ENCODE measurements around the gene SH2D3C. TPM values are rescaled to one million over a fixed set of nuclear protein-coding genes. Genes with fewer than 3 reads are reported as not detected.

Gene SH2D3C
- polyA plus RNA-seq, 4 donors = 0.67 to 12.6 (median 4.4) TPM

DNA sequence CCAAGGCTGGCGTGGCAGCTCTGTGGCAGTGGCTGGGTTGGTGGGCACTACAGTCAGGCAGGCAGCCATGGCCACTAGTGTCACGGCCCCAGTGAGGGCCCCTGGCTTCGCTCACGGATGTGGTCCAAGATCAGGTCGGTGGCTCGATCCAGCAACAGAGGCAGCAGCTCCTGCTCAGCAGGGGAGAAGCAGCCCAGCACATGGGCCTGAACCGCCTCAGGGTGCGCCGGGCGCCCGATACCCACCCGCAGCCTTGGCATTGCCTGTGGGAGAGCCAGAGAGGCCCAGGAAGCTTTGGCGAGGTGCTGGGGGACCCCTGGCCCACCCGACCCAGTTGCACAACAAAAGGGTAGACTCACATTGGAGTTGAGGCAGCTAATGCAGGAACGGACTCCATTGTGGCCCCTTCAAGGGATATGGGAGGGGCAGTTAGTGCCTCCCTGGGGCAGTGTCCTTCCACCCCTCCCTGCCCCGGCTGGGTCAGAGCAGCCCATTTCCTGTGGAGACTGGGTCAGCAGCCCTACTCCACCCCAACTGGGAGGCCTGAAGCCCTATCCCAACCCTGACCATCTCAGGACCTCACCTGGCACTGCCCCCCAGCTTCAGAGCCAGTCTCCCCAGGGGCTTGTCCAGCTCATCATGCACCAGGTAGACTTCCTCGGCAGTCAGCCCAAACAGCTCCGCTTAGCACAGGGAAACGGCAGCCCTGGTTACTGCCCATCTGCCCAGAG is 64.3 kb downstream of the SH2D3C start:
- Histone ChIP-seq H3K9me3 (ENCODE audit: control insufficient read depth in 2 of 2, insufficient read depth in 1 of 2, low read depth in 1 of 2, low read length in 1 of 2) (no peaks in the 10 kb centered on the region), H3K27me3 (ENCODE audit: control insufficient read depth in 3 of 3, insufficient read depth in 3 of 3, low read length in 3 of 3) (no peaks in the 10 kb centered on the region), H3K27ac (ENCODE audit: low read depth in 1 of 3, low read length in 2 of 3) (no peak overlapping the region), H3K4me1 (ENCODE audit: control insufficient read depth in 3 of 3, insufficient read depth in 2 of 3, low read depth in 1 of 3, low read length in 2 of 3) (peaks cover 0 to 10% (median 0%) of the 10 kb centered on the region in 3 donors), H3K4me3 (ENCODE audit: low read depth in 1 of 3, low read length in 3 of 3) (peak overlapping the region in 1 of 3 donors; percentile 14), H3K36me3 (ENCODE audit: control insufficient read depth in 3 of 3, insufficient read depth in 2 of 3, low read depth in 1 of 3, low read length in 3 of 3) (peaks cover 0 to 12% (median 0%) of the 10 kb centered on the region in 3 donors)
- 78 to 81% (median 79%) methylated on average over 19 of the region's 19 CpGs for WGBS, 3 donors
- FAIRE-seq = no peak
- DNase-seq = no peak

DNA sequence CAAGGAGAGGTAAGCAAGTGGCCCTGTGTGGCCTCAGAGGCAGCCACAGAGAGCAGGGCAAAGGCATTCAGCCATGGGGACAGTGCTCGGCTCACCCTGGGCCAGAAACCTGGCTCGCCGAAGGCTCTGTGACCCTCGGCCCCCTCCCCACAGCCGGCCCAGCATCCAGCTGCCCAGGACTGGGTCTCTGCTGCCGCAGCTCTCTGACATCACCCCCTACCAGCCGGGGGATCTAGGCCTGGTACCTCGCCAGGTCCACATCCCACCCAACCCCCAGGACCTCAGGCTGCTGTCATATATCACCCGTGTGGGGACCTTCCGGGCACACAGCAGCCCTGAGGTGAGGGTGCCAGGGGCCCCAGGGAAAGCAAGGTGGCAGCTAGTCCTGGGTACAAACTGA is 65.6 kb downstream of the SH2D3C start:
- DNase-seq = no peak
- peaks cover 0 to 10% (median 0%) of the 10 kb centered on the region in 3 donors for H3K4me1 ChIP-seq (ENCODE audit: control insufficient read depth in 3 of 3, insufficient read depth in 2 of 3, low read depth in 1 of 3, low read length in 2 of 3)
- no peak overlapping the region for H3K27ac ChIP-seq (ENCODE audit: low read depth in 1 of 3, low read length in 2 of 3)
- H3K27me3 ChIP-seq (ENCODE audit: control insufficient read depth in 3 of 3, insufficient read depth in 3 of 3, low read length in 3 of 3) = no peaks in the 10 kb centered on the region
- no peak for FAIRE-seq
- H3K36me3 ChIP-seq (ENCODE audit: control insufficient read depth in 3 of 3, insufficient read depth in 2 of 3, low read depth in 1 of 3, low read length in 3 of 3) = peaks cover 0 to 12% (median 0%) of the 10 kb centered on the region in 3 donors
- 93 to 96% (median 96%) methylated on average over 10 of the region's 10 CpGs for WGBS, 3 donors
- no peak overlapping the region for H3K4me3 ChIP-seq (ENCODE audit: low read depth in 1 of 3, low read length in 3 of 3)
- no peaks in the 10 kb centered on the region for H3K9me3 ChIP-seq (ENCODE audit: control insufficient read depth in 2 of 2, insufficient read depth in 1 of 2, low read depth in 1 of 2, low read length in 1 of 2)

DNA sequence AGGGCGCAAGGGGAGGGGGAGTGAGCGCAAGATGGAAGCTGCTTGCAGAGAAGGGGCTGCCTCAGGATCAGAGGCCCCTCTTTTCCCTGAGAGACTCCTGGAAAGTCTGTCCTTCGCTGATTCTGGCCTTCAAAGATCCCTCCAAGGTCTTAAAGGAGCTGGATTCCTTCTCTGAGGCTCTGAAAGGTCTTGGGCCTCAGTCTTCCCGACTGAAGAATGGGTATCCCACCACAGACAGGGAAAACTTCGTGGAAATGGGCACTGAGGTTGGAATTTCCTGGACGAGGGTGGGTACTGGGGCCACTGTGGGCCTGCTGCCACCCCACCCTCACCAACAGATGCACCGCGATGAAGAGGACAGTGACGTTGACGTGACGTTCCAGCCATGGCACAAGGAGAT is 66.1 kb downstream of the SH2D3C start:
- Histone ChIP-seq H3K9me3 (ENCODE audit: control insufficient read depth in 2 of 2, insufficient read depth in 1 of 2, low read depth in 1 of 2, low read length in 1 of 2) (no peaks in the 10 kb centered on the region), H3K36me3 (ENCODE audit: control insufficient read depth in 3 of 3, insufficient read depth in 2 of 3, low read depth in 1 of 3, low read length in 3 of 3) (peaks cover 0 to 12% (median 0%) of the 10 kb centered on the region in 3 donors), H3K27ac (ENCODE audit: low read depth in 1 of 3, low read length in 2 of 3) (no peak overlapping the region), H3K4me3 (ENCODE audit: low read depth in 1 of 3, low read length in 3 of 3) (no peak overlapping the region), H3K27me3 (ENCODE audit: control insufficient read depth in 3 of 3, insufficient read depth in 3 of 3, low read length in 3 of 3) (no peaks in the 10 kb centered on the region), H3K4me1 (ENCODE audit: control insufficient read depth in 3 of 3, insufficient read depth in 2 of 3, low read depth in 1 of 3, low read length in 2 of 3) (peaks cover 0 to 10% (median 0%) of the 10 kb centered on the region in 3 donors)
- WGBS, 3 donors = 91 to 92% (median 92%) methylated on average over 11 of the region's 11 CpGs
- no peak for DNase-seq
- no peak for FAIRE-seq

DNA sequence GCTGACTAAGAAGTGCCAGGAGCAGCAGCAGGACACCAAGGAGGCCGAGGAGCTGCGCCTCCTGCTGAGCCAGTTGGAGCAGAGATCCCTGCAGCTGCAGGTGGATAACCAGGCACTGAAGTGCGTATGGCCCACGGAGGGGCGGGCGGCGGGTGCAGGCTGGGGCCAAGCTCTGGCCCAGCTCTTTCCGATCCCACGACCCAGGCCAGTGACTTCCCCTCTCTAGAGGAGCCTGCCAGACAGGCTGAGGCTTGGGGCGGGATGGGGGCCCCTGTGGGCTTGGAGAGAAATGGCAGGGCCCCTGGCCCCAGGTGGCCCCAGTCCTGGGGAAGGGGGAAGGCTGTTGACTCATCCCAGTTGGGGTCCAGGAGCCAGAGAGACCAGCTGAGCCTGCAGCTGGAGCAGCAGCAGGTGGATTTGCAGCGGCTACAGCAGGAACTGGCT is 66.6 kb downstream of the SH2D3C start:
- no peaks in the 10 kb centered on the region for H3K9me3 ChIP-seq (ENCODE audit: control insufficient read depth in 2 of 2, insufficient read depth in 1 of 2, low read depth in 1 of 2, low read length in 1 of 2)
- H3K27me3 ChIP-seq (ENCODE audit: control insufficient read depth in 3 of 3, insufficient read depth in 3 of 3, low read length in 3 of 3) = no peaks in the 10 kb centered on the region
- peaks cover 0 to 10% (median 0%) of the 10 kb centered on the region in 3 donors for H3K4me1 ChIP-seq (ENCODE audit: control insufficient read depth in 3 of 3, insufficient read depth in 2 of 3, low read depth in 1 of 3, low read length in 2 of 3)
- no peak for FAIRE-seq
- no peak overlapping the region for H3K27ac ChIP-seq (ENCODE audit: low read depth in 1 of 3, low read length in 2 of 3)
- H3K4me3 ChIP-seq (ENCODE audit: low read depth in 1 of 3, low read length in 3 of 3) = no peak overlapping the region
- WGBS, 3 donors = 81 to 89% (median 81%) methylated on average over 11 of the region's 11 CpGs
- no peak for DNase-seq
- peaks cover 0 to 12% (median 0%) of the 10 kb centered on the region in 3 donors for H3K36me3 ChIP-seq (ENCODE audit: control insufficient read depth in 3 of 3, insufficient read depth in 2 of 3, low read depth in 1 of 3, low read length in 3 of 3)

GRCh38 chr9:127711226-127711701 is 67.2 kb downstream of the SH2D3C start:
- FAIRE-seq (no peak), DNase-seq (no peak)
- Histone ChIP-seq H3K27ac (ENCODE audit: low read depth in 1 of 3, low read length in 2 of 3) (no peak overlapping the region), H3K36me3 (ENCODE audit: control insufficient read depth in 3 of 3, insufficient read depth in 2 of 3, low read depth in 1 of 3, low read length in 3 of 3) (peaks cover 0 to 12% (median 0%) of the 10 kb centered on the region in 3 donors), H3K4me3 (ENCODE audit: low read depth in 1 of 3, low read length in 3 of 3) (no peak overlapping the region), H3K9me3 (ENCODE audit: control insufficient read depth in 2 of 2, insufficient read depth in 1 of 2, low read depth in 1 of 2, low read length in 1 of 2) (no peaks in the 10 kb centered on the region), H3K27me3 (ENCODE audit: control insufficient read depth in 3 of 3, insufficient read depth in 3 of 3, low read length in 3 of 3) (no peaks in the 10 kb centered on the region), H3K4me1 (ENCODE audit: control insufficient read depth in 3 of 3, insufficient read depth in 2 of 3, low read depth in 1 of 3, low read length in 2 of 3) (peaks cover 0 to 8% (median 0%) of the 10 kb centered on the region in 3 donors)
- 66 to 84% (median 67%) methylated on average over 9 of the region's 9 CpGs for WGBS, 3 donors

- H3K4me3 ChIP-seq (ENCODE audit: low read depth in 1 of 3, low read length in 3 of 3) = no peak overlapping the region
- no peak for DNase-seq
- H3K27ac ChIP-seq (ENCODE audit: low read depth in 1 of 3, low read length in 2 of 3) = no peak overlapping the region
- peaks cover 0 to 4% (median 0%) of the 10 kb centered on the region in 3 donors for H3K4me1 ChIP-seq (ENCODE audit: control insufficient read depth in 3 of 3, insufficient read depth in 2 of 3, low read depth in 1 of 3, low read length in 2 of 3)
- H3K9me3 ChIP-seq (ENCODE audit: control insufficient read depth in 2 of 2, insufficient read depth in 1 of 2, low read depth in 1 of 2, low read length in 1 of 2) = no peaks in the 10 kb centered on the region
- no peaks in the 10 kb centered on the region for H3K27me3 ChIP-seq (ENCODE audit: control insufficient read depth in 3 of 3, insufficient read depth in 3 of 3, low read length in 3 of 3)
- H3K36me3 ChIP-seq (ENCODE audit: control insufficient read depth in 3 of 3, insufficient read depth in 2 of 3, low read depth in 1 of 3, low read length in 3 of 3) = peaks cover 0 to 12% (median 0%) of the 10 kb centered on the region in 3 donors
- 92 to 94% (median 94%) methylated on average over 10 of the region's 10 CpGs for WGBS, 3 donors
- FAIRE-seq = no peak
These were observed 68.2 kb downstream of the SH2D3C start for GRCh38 chr9:127710204-127710783.

- no peaks in the 10 kb centered on the region for H3K27me3 ChIP-seq (ENCODE audit: control insufficient read depth in 3 of 3, insufficient read depth in 3 of 3, low read length in 3 of 3)
- no peak overlapping the region for H3K27ac ChIP-seq (ENCODE audit: low read depth in 1 of 3, low read length in 2 of 3)
- no peak overlapping the region for H3K4me3 ChIP-seq (ENCODE audit: low read depth in 1 of 3, low read length in 3 of 3)
- no peaks in the 10 kb centered on the region for H3K9me3 ChIP-seq (ENCODE audit: control insufficient read depth in 2 of 2, insufficient read depth in 1 of 2, low read depth in 1 of 2, low read length in 1 of 2)
- H3K4me1 ChIP-seq (ENCODE audit: control insufficient read depth in 3 of 3, insufficient read depth in 2 of 3, low read depth in 1 of 3, low read length in 2 of 3) = no peaks in the 10 kb centered on the region
- FAIRE-seq = no peak
- H3K36me3 ChIP-seq (ENCODE audit: control insufficient read depth in 3 of 3, insufficient read depth in 2 of 3, low read depth in 1 of 3, low read length in 3 of 3) = peaks cover 0 to 12% (median 0%) of the 10 kb centered on the region in 3 donors
- no peak for DNase-seq
- 85 to 91% (median 91%) methylated on average over 8 of the region's 8 CpGs for WGBS, 3 donors
These were observed 69.4 kb downstream of the SH2D3C start for GRCh38 chr9:127708952-127709587.

DNA sequence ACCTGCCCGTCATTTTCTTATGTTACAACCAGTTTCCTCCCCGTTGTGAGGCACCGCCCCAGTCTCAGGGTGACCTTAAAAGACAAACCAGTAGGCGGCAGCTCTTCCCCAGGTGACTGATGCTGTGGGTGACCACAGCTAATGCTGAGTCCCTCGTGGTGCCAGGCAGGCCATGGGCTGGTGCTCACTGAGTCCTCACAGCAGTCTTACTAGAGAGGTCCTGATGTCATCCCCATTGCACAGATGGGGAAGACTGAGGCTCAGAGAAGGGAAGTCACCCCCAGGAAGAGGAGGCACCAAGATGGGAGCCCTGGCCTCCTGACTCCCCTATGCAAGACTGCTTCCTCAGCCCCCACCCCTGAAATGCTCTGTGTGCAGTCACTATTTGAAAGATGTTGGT is 70.7 kb downstream of the SH2D3C start:
- Histone ChIP-seq H3K27ac (ENCODE audit: low read depth in 1 of 3, low read length in 2 of 3) (no peak overlapping the region), H3K4me3 (ENCODE audit: low read depth in 1 of 3, low read length in 3 of 3) (no peak overlapping the region), H3K36me3 (ENCODE audit: control insufficient read depth in 3 of 3, insufficient read depth in 2 of 3, low read depth in 1 of 3, low read length in 3 of 3) (peaks cover 0 to 9% (median 0%) of the 10 kb centered on the region in 3 donors), H3K9me3 (ENCODE audit: control insufficient read depth in 2 of 2, insufficient read depth in 1 of 2, low read depth in 1 of 2, low read length in 1 of 2) (no peaks in the 10 kb centered on the region), H3K4me1 (ENCODE audit: control insufficient read depth in 3 of 3, insufficient read depth in 2 of 3, low read depth in 1 of 3, low read length in 2 of 3) (no peaks in the 10 kb centered on the region), H3K27me3 (ENCODE audit: control insufficient read depth in 3 of 3, insufficient read depth in 3 of 3, low read length in 3 of 3) (no peaks in the 10 kb centered on the region)
- FAIRE-seq (no peak), DNase-seq (peak in 1 of 2 donors; percentile 16)
- 15 to 39% (median 28%) methylated on average over 5 of the region's 5 CpGs for WGBS, 3 donors
